ENCODE data around the gene NR2F1-AS1.

The NR2F1-AS1 gene

GRCh38 chr5:93603078-93603792 lies 22.2 kb upstream of the NR2F1-AS1 start:
- no peak for DNase-seq (ENCODE audit: low read depth)

GRCh38 chr5:93602241-93603077 lies 21.4 kb upstream of the NR2F1-AS1 start:
- DNase-seq (ENCODE audit: low read depth), result no peak

- no peak for DNase-seq (ENCODE audit: low read depth)
These were observed 20.8 kb upstream of the NR2F1-AS1 start for GRCh38 chr5:93601802-93602155.

GRCh38 chr5:93601071-93601801 lies 20.2 kb upstream of the NR2F1-AS1 start:
- DNase-seq (ENCODE audit: low read depth), result no peak

GRCh38 chr5:93600409-93601070 lies 19.5 kb upstream of the NR2F1-AS1 start:
- no peak for DNase-seq (ENCODE audit: low read depth)

GRCh38 chr5:93599399-93600120 lies 18.5 kb upstream of the NR2F1-AS1 start:
- no peak for DNase-seq (ENCODE audit: low read depth)

GRCh38 chr5:93599001-93599379 lies 18.0 kb upstream of the NR2F1-AS1 start:
- no peak for DNase-seq (ENCODE audit: low read depth)

- no peak for DNase-seq (ENCODE audit: low read depth)
These were observed 17.3 kb upstream of the NR2F1-AS1 start for GRCh38 chr5:93598091-93599000.

GRCh38 chr5:93596676-93597490 lies 15.9 kb upstream of the NR2F1-AS1 start:
- no peak for DNase-seq (ENCODE audit: low read depth)

GRCh38 chr5:93596310-93596675 lies 15.3 kb upstream of the NR2F1-AS1 start:
- DNase-seq (ENCODE audit: low read depth), result no peak

GRCh38 chr5:93595420-93596147 lies 14.6 kb upstream of the NR2F1-AS1 start:
- DNase-seq (ENCODE audit: low read depth), result no peak

- no peak for DNase-seq (ENCODE audit: low read depth)
These were observed 13.8 kb upstream of the NR2F1-AS1 start for GRCh38 chr5:93594591-93595419.

- DNase-seq (ENCODE audit: low read depth), result no peak
These were observed 12.6 kb upstream of the NR2F1-AS1 start for GRCh38 chr5:93593476-93594131.

GRCh38 chr5:93592883-93593282 lies 11.9 kb upstream of the NR2F1-AS1 start:
- DNase-seq (ENCODE audit: low read depth), result no peak

- no peak for DNase-seq (ENCODE audit: low read depth)
These were observed 10.4 kb upstream of the NR2F1-AS1 start for GRCh38 chr5:93591323-93591945.

- DNase-seq (ENCODE audit: low read depth), result no peak
These were observed 9.5 kb upstream of the NR2F1-AS1 start for GRCh38 chr5:93590493-93590892.

GRCh38 chr5:93589829-93590215 lies 8.8 kb upstream of the NR2F1-AS1 start:
- DNase-seq (ENCODE audit: low read depth), result no peak
